ENCODE results near the gene GPSM1.

GPSM1 gene

GRCh38 chr9:136327304-136327974, at the start of gene GPSM1:
Gene GPSM1 (plus strand): TSS chr9:136327539. CDS start chr9:136327696, 157 bp downstream.
- Histone ChIP-seq H4K20me1 (ENCODE audit: insufficient read depth, low read length) (peaks cover 23% of the 10 kb centered on the region; the same call in 1 of the 2 replicates), H3K27me3 (ENCODE audit: insufficient read depth, low read length, poor library complexity) (peaks cover 26% of the 10 kb centered on the region), H3K9me3 (ENCODE audit: insufficient read depth, low read length, severe bottlenecking) (no peaks in the 10 kb centered on the region), H3K27ac (ENCODE audit: low read length) (peak within 1 kb of the TSS; percentile 15; the same call in 1 of the 2 replicates), H3K36me3 (ENCODE audit: insufficient read depth, low read length) (no peaks in the 10 kb centered on the region), H2AFZ (ENCODE audit: low read depth, low read length) (peak within 1 kb of the TSS; percentile 64), H3K4me2 (ENCODE audit: insufficient read depth, low read length) (peak within 1 kb of the TSS; percentile 77), H3K79me2 (ENCODE audit: insufficient read depth, low read length) (no peaks in the 10 kb centered on the region), H3K9ac (ENCODE audit: low read depth, low read length) (peak within 1 kb of the TSS; percentile 62), H3K4me3 (ENCODE audit: low read depth in 1 of 2, low read length in 2 of 2) (peak within 1 kb of the TSS; percentile 10 to 60; a peak in 3 of 4 replicates), H3K4me1 (ENCODE audit: insufficient read depth, low read length) (peaks cover 21% of the 10 kb centered on the region)
- ATAC-seq (ENCODE audit: insufficient read depth, low read depth) (peak; percentile 50), DNase-seq (peak; percentile 28)
- no peak for TF ChIP-seq CTCF (IDR thresholded peaks at IDR 0.05; ENCODE audit: borderline replicate concordance, extremely low read depth, low read length, poor library complexity, severe bottlenecking)
- no peak for TF ChIP-seq EZH2 (IDR thresholded peaks at IDR 0.05; ENCODE audit: borderline replicate concordance, low read depth, low read length, severe bottlenecking)

DNA sequence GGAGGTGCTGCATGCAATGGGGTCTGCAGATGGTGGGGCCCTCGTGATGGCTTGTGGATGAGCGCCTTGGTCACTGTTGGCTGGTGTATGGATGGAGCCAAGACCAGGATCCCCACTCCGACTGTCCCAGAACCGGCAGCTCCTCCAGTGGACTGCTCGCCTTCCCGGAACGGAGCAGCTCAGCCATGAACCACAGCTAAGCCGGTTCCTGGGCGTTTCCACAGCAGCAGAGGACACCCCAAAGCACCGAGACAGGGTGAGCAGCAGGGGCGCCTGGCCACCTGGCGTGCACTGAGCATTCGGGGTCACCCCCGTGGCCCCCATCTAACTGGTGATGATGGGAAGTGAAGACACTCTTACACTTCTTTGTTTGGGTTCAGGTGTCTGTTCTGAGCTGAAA, 49.6 kb upstream of the GPSM1 start:
- Histone ChIP-seq H3K27ac (ENCODE audit: low read length) (no peak overlapping the region), H3K79me2 (ENCODE audit: insufficient read depth, low read length) (no peaks in the 10 kb centered on the region), H3K4me3 (ENCODE audit: low read depth in 1 of 2, low read length in 2 of 2) (no peak overlapping the region), H3K9me3 (ENCODE audit: insufficient read depth, low read length, severe bottlenecking) (no peaks in the 10 kb centered on the region), H3K36me3 (ENCODE audit: insufficient read depth, low read length) (no peaks in the 10 kb centered on the region), H4K20me1 (ENCODE audit: insufficient read depth, low read length) (peaks cover 3% of the 10 kb centered on the region; the same call in 1 of the 2 replicates), H2AFZ (ENCODE audit: low read depth, low read length) (no peak overlapping the region), H3K4me1 (ENCODE audit: insufficient read depth, low read length) (no peaks in the 10 kb centered on the region), H3K9ac (ENCODE audit: low read depth, low read length) (no peak overlapping the region), H3K27me3 (ENCODE audit: insufficient read depth, low read length, poor library complexity) (peaks cover 3% of the 10 kb centered on the region), H3K4me2 (ENCODE audit: insufficient read depth, low read length) (no peak overlapping the region)
- TF ChIP-seq EZH2 (IDR thresholded peaks at IDR 0.05; ENCODE audit: borderline replicate concordance, low read depth, low read length, severe bottlenecking) (no peak), CTCF (IDR thresholded peaks at IDR 0.05; ENCODE audit: borderline replicate concordance, extremely low read depth, low read length, poor library complexity, severe bottlenecking) (no peak)
- DNase-seq (no peak), ATAC-seq (ENCODE audit: insufficient read depth, low read depth) (no peak)

GRCh38 chr9:136278221-136278620, 49.1 kb upstream of the GPSM1 start:
- Histone ChIP-seq H3K4me1 (ENCODE audit: insufficient read depth, low read length) (no peaks in the 10 kb centered on the region), H3K36me3 (ENCODE audit: insufficient read depth, low read length) (no peaks in the 10 kb centered on the region), H3K4me2 (ENCODE audit: insufficient read depth, low read length) (no peak overlapping the region), H3K9me3 (ENCODE audit: insufficient read depth, low read length, severe bottlenecking) (no peaks in the 10 kb centered on the region), H3K79me2 (ENCODE audit: insufficient read depth, low read length) (no peaks in the 10 kb centered on the region), H4K20me1 (ENCODE audit: insufficient read depth, low read length) (peaks cover 3% of the 10 kb centered on the region; the same call in 1 of the 2 replicates), H2AFZ (ENCODE audit: low read depth, low read length) (no peak overlapping the region), H3K9ac (ENCODE audit: low read depth, low read length) (no peak overlapping the region), H3K27ac (ENCODE audit: low read length) (no peak overlapping the region), H3K4me3 (ENCODE audit: low read depth in 1 of 2, low read length in 2 of 2) (no peak overlapping the region), H3K27me3 (ENCODE audit: insufficient read depth, low read length, poor library complexity) (peaks cover 3% of the 10 kb centered on the region)
- no peak for ATAC-seq (ENCODE audit: insufficient read depth, low read depth)
- TF ChIP-seq CTCF (IDR thresholded peaks at IDR 0.05; ENCODE audit: borderline replicate concordance, extremely low read depth, low read length, poor library complexity, severe bottlenecking) (no peak), EZH2 (IDR thresholded peaks at IDR 0.05; ENCODE audit: borderline replicate concordance, low read depth, low read length, severe bottlenecking) (no peak)
- DNase-seq: no peak

All from DND-41 (cell line).